ENCODE measurements around the gene LIX1L.

Gene LIX1L

GRCh38 chr1:145978471-145978853 is 20.6 kb upstream of the LIX1L start:
- TF ChIP-seq CTCF (IDR thresholded peaks at IDR 0.05; ENCODE audit: low read depth, low read length, missing control alignments), result no peak
- H3K4me3 ChIP-seq (ENCODE audit: low read depth, low read length), result no peak overlapping the region
- no peak for DNase-seq
- in situ Hi-C loops (cut with HindIII; ENCODE audit: low pct_ligation_motif_present, low sequenced_read_pairs), result no loop called here
- H3K27ac ChIP-seq, result peak overlapping the region; percentile 90
- H3K27me3 ChIP-seq (replicated peaks), result no peaks in the 10 kb centered on the region
- H3K36me3 ChIP-seq (replicated peaks), result no peaks in the 10 kb centered on the region

GRCh38 chr1:145977486-145978470 is 20.0 kb upstream of the LIX1L start:
- Histone ChIP-seq H3K4me3 (ENCODE audit: low read depth, low read length) (no peak overlapping the region), H3K27me3 (replicated peaks) (no peaks in the 10 kb centered on the region), H3K36me3 (replicated peaks) (no peaks in the 10 kb centered on the region), H3K27ac (peak overlapping the region; percentile 90)
- in situ Hi-C loops (cut with HindIII; ENCODE audit: low pct_ligation_motif_present, low sequenced_read_pairs), result no loop called here
- TF ChIP-seq CTCF (IDR thresholded peaks at IDR 0.05; ENCODE audit: low read depth, low read length, missing control alignments), result peak; percentile 89
- DNase-seq, result peak; percentile 68

- Histone ChIP-seq H3K27me3 (replicated peaks) (no peaks in the 10 kb centered on the region), H3K36me3 (replicated peaks) (no peaks in the 10 kb centered on the region), H3K27ac (no peak overlapping the region), H3K4me3 (ENCODE audit: low read depth, low read length) (no peak overlapping the region)
- TF ChIP-seq CTCF (IDR thresholded peaks at IDR 0.05; ENCODE audit: low read depth, low read length, missing control alignments), result no peak
- in situ Hi-C loops (cut with HindIII; ENCODE audit: low pct_ligation_motif_present, low sequenced_read_pairs), result no loop called here
- DNase-seq, result no peak
Measured at GRCh38 chr1:145977016-145977415, 19.2 kb upstream of the LIX1L start.

- H3K4me3 ChIP-seq (ENCODE audit: low read depth, low read length), result no peak overlapping the region
- no peaks in the 10 kb centered on the region for H3K27me3 ChIP-seq (replicated peaks)
- no peaks in the 10 kb centered on the region for H3K36me3 ChIP-seq (replicated peaks)
- no peak for TF ChIP-seq CTCF (IDR thresholded peaks at IDR 0.05; ENCODE audit: low read depth, low read length, missing control alignments)
- in situ Hi-C loops (cut with HindIII; ENCODE audit: low pct_ligation_motif_present, low sequenced_read_pairs), result no loop called here
- no peak overlapping the region for H3K27ac ChIP-seq
- no peak for DNase-seq
Measured at GRCh38 chr1:145975216-145975615, 17.4 kb upstream of the LIX1L start.

GRCh38 chr1:145974721-145975120 is 16.9 kb upstream of the LIX1L start:
- no peak for TF ChIP-seq CTCF (IDR thresholded peaks at IDR 0.05; ENCODE audit: low read depth, low read length, missing control alignments)
- no peaks in the 10 kb centered on the region for H3K27me3 ChIP-seq (replicated peaks)
- H3K4me3 ChIP-seq (ENCODE audit: low read depth, low read length), result no peak overlapping the region
- H3K36me3 ChIP-seq (replicated peaks), result no peaks in the 10 kb centered on the region
- in situ Hi-C loops (cut with HindIII; ENCODE audit: low pct_ligation_motif_present, low sequenced_read_pairs), result no loop called here
- DNase-seq, result no peak
- no peak overlapping the region for H3K27ac ChIP-seq

All from brain microvascular endothelial cell (primary cell).